HG03196 (cell line): ENCODE data around the gene SAMD9L.
A peak's percentile ranks its signal among the peaks of the same experiment; 100 is the strongest.

Source experiments
- ATAC-seq: cut with Tn5 transposase; IDR thresholded peaks from one replicate; pipeline ENCODE4 v1.9.1; 2021; ENCODE audit not compliant: unreplicated experiment

The SAMD9L gene

DNA sequence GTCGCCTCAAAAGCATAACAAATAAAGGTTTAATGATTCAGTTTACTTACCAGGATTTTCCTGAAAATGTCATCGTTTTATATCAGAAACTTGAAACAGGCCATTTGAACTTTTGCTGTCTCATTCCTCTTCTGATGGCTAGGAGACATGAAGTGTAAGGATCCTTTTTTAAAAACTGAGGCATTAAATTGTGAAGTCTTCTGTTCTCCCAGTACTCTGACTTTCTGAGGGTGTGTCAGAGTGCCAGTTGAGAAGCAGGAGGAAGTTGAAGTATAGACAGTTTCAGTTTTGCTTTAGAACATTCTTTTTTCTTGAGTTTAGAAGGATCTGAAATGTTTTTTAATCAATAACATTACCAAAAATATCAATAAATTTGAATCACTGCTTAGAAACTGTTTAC, at the start of gene SAMD9L:
Gene SAMD9L, minus strand, starts transcription at position 242 of the 400 bp plus-strand sequence. CDS start 12,414 bp downstream, outside the sequence.
- peak; percentile 58 for ATAC-seq

DNA sequence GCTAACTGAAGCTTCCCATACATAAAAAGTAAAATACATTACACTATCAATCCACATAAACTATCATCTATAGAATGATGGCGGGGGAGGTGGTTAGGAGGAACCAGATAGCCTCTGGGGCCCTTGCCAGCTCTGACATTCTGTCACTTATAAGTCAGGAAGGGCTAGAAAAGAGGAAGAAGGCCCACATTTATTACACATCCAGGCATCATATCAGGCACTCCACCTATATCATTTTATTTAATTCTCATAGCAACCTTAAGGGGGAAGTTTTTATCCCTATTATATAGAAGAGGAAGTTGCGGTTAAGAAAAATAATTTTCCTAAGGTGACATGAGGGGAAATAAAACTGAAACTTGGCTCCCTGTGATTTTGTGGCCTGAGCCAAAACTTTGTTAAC, 48.2 kb upstream of the SAMD9L start:
- ATAC-seq, result no peak

- ATAC-seq, result no peak
Measured at GRCh38 chr7:93194386-93194785, 46.2 kb upstream of the SAMD9L start.

- ATAC-seq, result no peak
Measured at GRCh38 chr7:93188870-93189634, 40.9 kb upstream of the SAMD9L start.

GRCh38 chr7:93185303-93186027, 37.3 kb upstream of the SAMD9L start:
- ATAC-seq, result no peak

DNA sequence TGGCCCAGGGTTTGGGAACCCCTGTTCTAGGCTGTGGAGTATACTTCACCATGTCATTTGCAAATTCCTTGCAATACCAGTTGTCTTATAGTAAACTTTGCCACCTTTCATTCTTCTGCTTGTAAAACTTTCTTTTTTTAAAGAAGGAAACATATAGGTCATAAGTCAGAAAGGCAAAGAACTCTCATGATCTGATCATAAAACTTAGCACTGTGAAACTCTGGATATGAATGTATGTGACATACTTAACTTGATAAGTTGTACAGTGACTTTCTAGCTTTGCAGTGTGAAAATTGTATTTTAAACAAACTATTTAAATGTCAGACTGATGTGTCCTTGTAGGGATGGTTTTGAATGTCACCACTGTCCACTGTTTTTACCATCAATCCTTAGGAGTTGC, 31.0 kb upstream of the SAMD9L start:
- no peak for ATAC-seq

DNA sequence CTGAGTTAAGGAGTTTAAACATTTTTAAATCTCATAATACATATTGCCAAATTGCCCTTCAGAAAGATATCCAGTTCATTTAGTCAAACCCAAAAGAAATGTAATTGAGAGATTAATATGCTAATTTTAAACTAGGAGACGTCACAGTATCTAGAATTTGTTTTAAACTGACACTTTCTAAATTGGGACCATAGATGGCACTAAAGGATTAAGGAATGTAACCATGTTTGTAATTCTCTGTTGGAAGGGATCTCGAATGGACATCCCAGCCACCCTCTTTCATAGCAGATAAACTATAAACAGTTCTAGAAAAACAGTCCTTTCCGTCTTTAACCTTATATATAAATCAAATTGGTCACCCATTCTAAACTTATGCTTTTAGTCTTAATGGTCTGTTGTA, 30.0 kb upstream of the SAMD9L start:
- ATAC-seq, result no peak

DNA sequence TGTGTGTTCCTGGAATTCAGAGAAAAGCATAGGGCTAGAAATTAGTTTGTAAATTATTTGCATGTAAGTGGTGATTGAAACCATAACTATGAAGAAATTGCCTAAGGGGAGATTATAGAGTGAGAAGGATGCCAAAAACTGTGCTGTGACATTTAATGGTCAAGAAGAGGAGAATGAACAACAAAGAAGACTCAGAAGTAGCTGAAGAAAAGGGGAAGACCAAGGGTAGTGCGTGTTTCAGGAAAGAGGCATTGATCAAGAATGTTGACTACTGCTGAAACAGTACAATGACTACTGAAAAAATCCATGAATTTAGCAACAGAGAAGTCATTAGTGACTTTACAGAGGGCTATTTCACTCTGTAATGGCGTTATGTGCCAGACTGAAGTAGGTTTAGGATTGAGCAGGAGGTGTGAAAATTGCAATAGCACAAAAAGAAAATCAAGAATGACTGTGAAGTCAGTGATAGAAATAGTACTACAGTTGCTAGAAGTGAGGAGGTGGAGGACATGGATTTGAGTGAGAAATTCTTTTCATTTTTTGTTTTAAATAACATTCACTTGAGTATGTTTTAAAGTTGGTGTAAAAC, 28.9 kb upstream of the SAMD9L start:
- ATAC-seq, result no peak

GRCh38 chr7:93175219-93175618, 27.0 kb upstream of the SAMD9L start:
- ATAC-seq, result no peak

GRCh38 chr7:93172683-93173082, 24.5 kb upstream of the SAMD9L start:
- no peak for ATAC-seq

DNA sequence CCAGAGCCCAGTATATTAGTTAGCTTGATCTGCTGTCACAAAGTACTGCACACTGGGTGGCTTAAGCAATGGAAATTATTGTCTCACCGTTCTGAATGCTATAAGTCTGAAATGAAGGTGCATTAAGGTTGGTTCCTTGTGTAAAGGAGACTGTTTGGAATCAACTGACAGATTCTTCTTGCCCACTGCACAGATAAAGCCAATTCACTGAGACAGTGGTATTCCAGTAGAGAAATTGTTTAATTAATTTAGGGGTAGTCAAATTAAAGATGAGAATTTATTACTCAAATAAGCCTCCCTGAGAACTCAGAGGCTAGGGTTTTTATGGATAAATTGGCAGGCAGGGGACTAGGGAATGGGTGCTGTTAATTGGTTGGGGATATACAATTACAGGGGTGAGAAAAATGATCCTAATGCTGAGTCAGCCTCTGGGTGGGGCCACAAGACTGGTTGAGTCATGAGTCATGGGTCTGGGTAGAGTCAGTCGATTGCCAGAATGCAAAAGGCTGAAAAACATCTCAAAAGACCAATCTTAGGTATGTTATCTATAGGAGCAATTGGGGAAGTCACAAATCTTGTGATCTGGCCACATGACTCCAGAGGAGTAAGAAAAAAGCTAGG, 23.5 kb upstream of the SAMD9L start:
- no peak for ATAC-seq

DNA sequence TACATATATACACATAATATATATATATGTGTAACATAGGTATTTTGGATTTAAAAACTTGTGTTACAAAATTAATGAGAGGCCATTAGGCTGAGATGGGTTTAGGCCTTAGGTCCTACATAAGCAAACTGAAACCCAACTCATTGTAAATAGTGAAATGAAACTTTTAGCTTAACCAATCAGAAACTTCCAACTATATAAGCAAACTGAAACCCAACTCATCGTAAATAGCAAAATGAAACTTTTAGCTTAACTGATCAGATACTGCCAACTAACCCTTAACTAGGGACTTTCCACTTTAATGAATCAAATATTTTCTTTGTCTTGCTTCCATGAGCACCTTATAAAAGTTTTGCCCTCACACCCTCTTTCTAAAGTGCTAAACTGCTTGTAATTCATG, 17.3 kb upstream of the SAMD9L start:
- ATAC-seq, result peak; percentile 100

DNA sequence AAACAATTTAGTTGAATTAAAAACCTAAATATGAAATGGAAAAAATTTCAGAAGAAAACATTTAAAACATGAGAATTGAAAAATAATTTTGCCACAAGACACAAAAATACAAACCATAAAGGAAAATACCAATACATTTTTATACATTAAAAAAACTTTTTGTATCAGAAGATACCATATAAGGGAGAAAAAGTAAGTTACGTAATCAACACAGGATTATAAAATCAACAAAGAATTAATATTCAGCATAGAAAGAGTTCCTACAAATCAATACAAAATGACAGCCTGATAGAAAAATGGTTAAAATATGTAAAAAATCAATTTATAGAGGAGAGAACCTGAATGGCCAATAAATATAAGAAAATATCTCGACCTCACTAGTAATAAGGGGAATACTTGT, 16.6 kb upstream of the SAMD9L start:
- no peak for ATAC-seq

GRCh38 chr7:93161181-93161762, 13.1 kb upstream of the SAMD9L start:
- no peak for ATAC-seq

- no peak for ATAC-seq
Measured at GRCh38 chr7:93160410-93160809, 12.2 kb upstream of the SAMD9L start.

- no peak for ATAC-seq
Measured at GRCh38 chr7:93159490-93159889, 11.3 kb upstream of the SAMD9L start.

DNA sequence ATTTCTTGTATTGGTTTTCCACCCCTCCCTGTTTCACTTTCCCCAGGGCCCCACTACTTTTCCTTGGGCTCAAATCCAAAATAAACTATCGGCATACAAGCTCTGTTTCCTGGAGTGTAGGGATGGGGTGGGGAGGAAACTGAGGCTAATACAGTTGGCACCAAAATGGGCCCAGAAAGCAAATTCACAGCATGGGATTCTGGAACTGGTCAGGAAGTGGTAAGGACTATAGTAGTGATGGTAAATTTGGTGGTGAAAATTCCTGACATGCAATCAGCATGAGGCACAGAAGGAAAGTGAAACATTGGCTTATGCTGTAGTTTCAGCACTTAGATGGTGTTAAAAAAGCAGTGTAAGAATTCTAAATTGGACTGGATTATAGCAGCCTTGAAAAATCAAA, 8.7 kb upstream of the SAMD9L start:
- no peak for ATAC-seq

- no peak for ATAC-seq
Measured at GRCh38 chr7:93150200-93150835, 2.1 kb upstream of the SAMD9L start.

DNA sequence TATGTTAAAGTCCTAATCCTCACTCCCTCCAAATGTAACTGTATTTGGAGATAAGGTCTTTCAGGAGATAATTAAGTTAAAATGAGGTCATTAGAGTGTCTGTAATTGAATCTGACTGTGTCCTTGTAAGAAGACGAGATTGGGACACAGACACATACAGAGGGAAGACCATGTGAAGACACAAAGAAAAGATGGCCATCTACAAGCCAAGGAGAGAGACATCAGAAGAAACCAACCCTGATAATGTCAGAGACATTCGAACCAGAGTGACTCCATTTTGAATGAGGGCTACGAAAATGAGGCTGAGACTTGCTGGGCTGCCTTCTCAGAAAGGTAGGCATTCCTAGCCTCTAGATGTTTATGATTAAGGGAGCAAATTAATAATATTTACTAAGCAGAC, 542 bp upstream of the SAMD9L start:
- no peak for ATAC-seq

GRCh38 chr7:93147363-93147762, 822 bp downstream of the SAMD9L start:
- ATAC-seq, result peak; percentile 82
